Fibroblast of lung (primary cell): ENCODE measurements around the gene APPBP2. TPM values are rescaled to one million over a fixed set of nuclear protein-coding genes. Genes with fewer than 3 reads are reported as not detected.
A peak's percentile ranks its signal among the peaks of the same experiment; 100 is the strongest.
"Not testable (repeated sequence)": the region's sequence is repeated elsewhere in the genome, so short reads cannot be mapped to it uniquely, and the experiment has no call there.

Experiments used
- DNase-seq, 2 donors: peaks; one replicate each; pipeline versions ENCODE4 v3.0.0 to v3.0.0-alpha.2; 2010; ENCODE audit warnings: low read depth in 2 of 2
- H2AFZ ChIP-seq: 2 replicates; pipeline ENCODE4 v1.5.1; 2012; ENCODE audit warnings: low read length, control low read depth, inconsistent platforms
- H3K27ac ChIP-seq: 2 replicates; pipeline ENCODE4 v1.5.1; 2011; ENCODE audit warnings: low read length, control low read depth; ENCODE audit not compliant: insufficient read depth
- H3K27me3 ChIP-seq: 2 replicates; pipeline ENCODE4 v1.5.1; 2011; ENCODE audit warnings: mild to moderate bottlenecking, low read length; ENCODE audit not compliant: control insufficient read depth, insufficient read depth
- H3K36me3 ChIP-seq: 2 replicates; pipeline ENCODE4 v1.5.1; 2011; ENCODE audit warnings: low read length; ENCODE audit not compliant: control insufficient read depth, insufficient read depth
- H3K4me1 ChIP-seq: 2 replicates; pipeline ENCODE4 v1.5.1; 2011; ENCODE audit warnings: low read length; ENCODE audit not compliant: control insufficient read depth, insufficient read depth; ENCODE audit errors: extremely low read depth
- H3K4me2 ChIP-seq: 2 replicates; pipeline ENCODE4 v1.5.1; 2011; ENCODE audit warnings: low read length, control low read depth; ENCODE audit not compliant: insufficient read depth; ENCODE audit errors: extremely low read depth
- H3K4me3 ChIP-seq, 4 experiments: fragments of 200-600 bp in 1 of 4; sonication (generic) in 1 of 4; replicated peaks in 1 of 4; 2 replicates each; pipeline ENCODE4 v1.5.1; 2011 to 2016; ENCODE audit warnings: low read length in 4 of 4, low read depth in 3 of 4, mild to moderate bottlenecking in 3 of 4, control low read depth in 2 of 4, inconsistent platforms in 1 of 4, mixed read lengths in 1 of 4; ENCODE audit not compliant: insufficient read depth in 1 of 4; ENCODE audit errors: control extremely low read depth in 1 of 4
- H3K79me2 ChIP-seq: 2 replicates; pipeline ENCODE4 v1.5.1; 2012; ENCODE audit warnings: mild to moderate bottlenecking, low read length, inconsistent platforms; ENCODE audit not compliant: control insufficient read depth, insufficient read depth
- H3K9ac ChIP-seq: 2 replicates; pipeline ENCODE4 v1.5.1; 2011; ENCODE audit warnings: mild to moderate bottlenecking, low read length, control low read depth; ENCODE audit not compliant: insufficient read depth
- H3K9me3 ChIP-seq: 2 replicates; pipeline ENCODE4 v1.5.1; 2012; ENCODE audit warnings: low read depth, low read length; ENCODE audit not compliant: control insufficient read depth, insufficient read depth
- H4K20me1 ChIP-seq: 2 replicates; pipeline ENCODE4 v1.5.1; 2011; ENCODE audit warnings: low read length; ENCODE audit not compliant: control insufficient read depth, insufficient read depth; ENCODE audit errors: extremely low read depth
- CTCF ChIP-seq, 2 donors: IDR thresholded peaks in 1 of 2; conservative IDR thresholded peaks in 1 of 2; 1 replicate in 1 of 2; 2 replicates in 1 of 2; pipeline ENCODE4 v1.5.1; 2011 to 2012; ENCODE audit warnings: low read length in 2 of 2, control low read depth in 1 of 2, inconsistent platforms in 1 of 2, low read depth in 1 of 2, mild to moderate bottlenecking in 1 of 2
- EZH2 ChIP-seq: IDR thresholded peaks from 2 replicates; pipeline ENCODE4 v1.5.1; 2012; ENCODE audit warnings: low read length, control low read depth, mild to moderate bottlenecking; ENCODE audit errors: missing control alignments
- polyA plus RNA-seq, 2 donors: library from polyadenylated mRNA; depleted of rRNA in 1 of 2; stranded (reverse) in 1 of 2; unstranded in 1 of 2; fragments of >200 nt; gene quantifications; 2 replicates each; pipeline ENCODE4 v1.2.1, GENCODE V29; 2011 to 2012; ENCODE audit warnings: missing spikeins in 1 of 2
- total RNA-seq: library from RNA; depleted of rRNA; stranded (reverse); fragments of >200 nt; gene quantifications from 2 replicates; pipeline ENCODE4 v1.2.1, GENCODE V29; 2014

Gene APPBP2
- total and polyA plus RNA-seq, 2 donors (not counting 1 experiment from before 2014, with no cell fraction given): 45.0 to 58.1 TPM

- DNase-seq: no peak
- Histone ChIP-seq H3K4me2 (no peak overlapping the region), H3K9me3 (no peaks in the 10 kb centered on the region), H3K27me3 (no peaks in the 10 kb centered on the region), H4K20me1 (no peaks in the 10 kb centered on the region), H3K4me1 (no peaks in the 10 kb centered on the region), H2AFZ (no peak overlapping the region), H3K9ac (no peak overlapping the region), H3K4me3 (no peak overlapping the region), H3K27ac (no peak overlapping the region), H3K36me3 (no peaks in the 10 kb centered on the region), H3K79me2 (no peaks in the 10 kb centered on the region)
- no peak for TF ChIP-seq CTCF (conservative IDR thresholded peaks at IDR 0.05 in 1 of 2, IDR thresholded peaks at IDR 0.05 in 1 of 2; ENCODE audit: low read depth in 1 of 2, low read length in 2 of 2)
- TF ChIP-seq EZH2: no peak
These were observed 102.2 kb downstream of the APPBP2 start for GRCh38 chr17:60423865-60424264.

GRCh38 chr17:60422162-60422665 is 103.8 kb downstream of the APPBP2 start, which contains the start of gene CHCT1:
Gene CHCT1 (plus strand): TSS chr17:60422489. CDS start chr17:60422593, 104 bp downstream.
- Histone ChIP-seq H3K27ac (peak within 1 kb of the TSS; percentile 57), H3K9me3 (no peaks in the 10 kb centered on the region), H3K9ac (peak within 1 kb of the TSS; percentile 79), H3K4me2 (peak within 1 kb of the TSS; percentile 85), H3K4me1 (no peaks in the 10 kb centered on the region), H3K36me3 (no peaks in the 10 kb centered on the region), H3K79me2 (no peaks in the 10 kb centered on the region), H2AFZ (peak within 1 kb of the TSS; percentile 91), H3K4me3 (peak within 1 kb of the TSS; percentile 36 to 64 (median 62)), H3K27me3 (no peaks in the 10 kb centered on the region), H4K20me1 (no peaks in the 10 kb centered on the region)
- DNase-seq: no peak
- no peak for TF ChIP-seq EZH2
- TF ChIP-seq CTCF (conservative IDR thresholded peaks at IDR 0.05 in 1 of 2, IDR thresholded peaks at IDR 0.05 in 1 of 2; ENCODE audit: low read depth in 1 of 2, low read length in 2 of 2): no peak

GRCh38 chr17:60421273-60422161 is 104.5 kb downstream of the APPBP2 start:
- H3K27ac ChIP-seq: peak overlapping the region; percentile 57
- no peaks in the 10 kb centered on the region for H3K27me3 ChIP-seq
- H2AFZ ChIP-seq: peak overlapping the region; percentile 91
- TF ChIP-seq CTCF (conservative IDR thresholded peaks at IDR 0.05 in 1 of 2, IDR thresholded peaks at IDR 0.05 in 1 of 2; ENCODE audit: low read depth in 1 of 2, low read length in 2 of 2) (peak; percentile 68 to 87), EZH2 (no peak)
- no peaks in the 10 kb centered on the region for H3K4me1 ChIP-seq
- no peaks in the 10 kb centered on the region for H4K20me1 ChIP-seq
- H3K79me2 ChIP-seq: no peaks in the 10 kb centered on the region
- H3K4me2 ChIP-seq: peak overlapping the region; percentile 85
- peak overlapping the region; percentile 79 for H3K9ac ChIP-seq
- H3K4me3 ChIP-seq: peak overlapping the region; percentile 36 to 64 (median 62)
- H3K36me3 ChIP-seq: no peaks in the 10 kb centered on the region
- DNase-seq: peak; percentile 45 to 62
- H3K9me3 ChIP-seq: no peaks in the 10 kb centered on the region

GRCh38 chr17:60419875-60420274 is 106.2 kb downstream of the APPBP2 start:
- DNase-seq, H3K9me3 ChIP-seq, H3K4me2 ChIP-seq, H3K9ac ChIP-seq, H3K79me2 ChIP-seq, H3K27ac ChIP-seq, H3K36me3 ChIP-seq, H3K27me3 ChIP-seq, H2AFZ ChIP-seq, H4K20me1 ChIP-seq, H3K4me3 ChIP-seq, H3K4me1 ChIP-seq: not testable (repeated sequence)
